HL-60 (cell line): ENCODE results near the gene HOTAIR.

Experiments used
- DNase-seq, 2 experiments: peaks; one replicate each; pipeline ENCODE4 v3.0.0-alpha.2; 2010 to 2020; ENCODE audit warnings: low read depth in 1 of 2, low spot score in 1 of 2
- H3K27ac ChIP-seq: fragments of 250-450 bp; sonication (Bioruptor Pico); replicated peaks from 2 replicates; pipeline ENCODE4 v1.5.1; 2020; ENCODE audit warnings: mild to moderate bottlenecking, moderate library complexity
- H3K27me3 ChIP-seq: fragments of 250-450 bp; sonication (Bioruptor Pico); 2 replicates; pipeline ENCODE4 v1.5.1; 2021; ENCODE audit warnings: mild to moderate bottlenecking, moderate library complexity; ENCODE audit not compliant: insufficient read depth, poor library complexity, severe bottlenecking
- H3K4me3 ChIP-seq: replicated peaks from 2 replicates; pipeline ENCODE4 v1.5.1; 2011; ENCODE audit warnings: mild to moderate bottlenecking, control low read depth, low read length; ENCODE audit not compliant: insufficient read depth
- GABPA ChIP-seq: IDR thresholded peaks from 2 replicates; pipeline ENCODE4 v1.6.1; 2012; ENCODE audit warnings: low read depth
- POLR2AphosphoS5 ChIP-seq: IDR thresholded peaks from 2 replicates; pipeline ENCODE4 v1.6.1; 2012; ENCODE audit warnings: low read depth
- REST ChIP-seq: IDR thresholded peaks from 2 replicates; pipeline ENCODE4 v1.6.1; 2012; ENCODE audit warnings: low read depth; ENCODE audit not compliant: insufficient replicate concordance
- SPI1 ChIP-seq: IDR thresholded peaks from 2 replicates; pipeline ENCODE4 v1.6.1; 2012; ENCODE audit warnings: low read depth, mild to moderate bottlenecking, borderline replicate concordance
- TF ChIP-seq, protein P1 (sequence below): IDR thresholded peaks from one replicate; pipeline ENCODE4 v1.5.1; 2011; ENCODE audit warnings: low read length, control low read depth, inconsistent platforms; ENCODE audit not compliant: insufficient read depth

The HOTAIR gene

DNA sequence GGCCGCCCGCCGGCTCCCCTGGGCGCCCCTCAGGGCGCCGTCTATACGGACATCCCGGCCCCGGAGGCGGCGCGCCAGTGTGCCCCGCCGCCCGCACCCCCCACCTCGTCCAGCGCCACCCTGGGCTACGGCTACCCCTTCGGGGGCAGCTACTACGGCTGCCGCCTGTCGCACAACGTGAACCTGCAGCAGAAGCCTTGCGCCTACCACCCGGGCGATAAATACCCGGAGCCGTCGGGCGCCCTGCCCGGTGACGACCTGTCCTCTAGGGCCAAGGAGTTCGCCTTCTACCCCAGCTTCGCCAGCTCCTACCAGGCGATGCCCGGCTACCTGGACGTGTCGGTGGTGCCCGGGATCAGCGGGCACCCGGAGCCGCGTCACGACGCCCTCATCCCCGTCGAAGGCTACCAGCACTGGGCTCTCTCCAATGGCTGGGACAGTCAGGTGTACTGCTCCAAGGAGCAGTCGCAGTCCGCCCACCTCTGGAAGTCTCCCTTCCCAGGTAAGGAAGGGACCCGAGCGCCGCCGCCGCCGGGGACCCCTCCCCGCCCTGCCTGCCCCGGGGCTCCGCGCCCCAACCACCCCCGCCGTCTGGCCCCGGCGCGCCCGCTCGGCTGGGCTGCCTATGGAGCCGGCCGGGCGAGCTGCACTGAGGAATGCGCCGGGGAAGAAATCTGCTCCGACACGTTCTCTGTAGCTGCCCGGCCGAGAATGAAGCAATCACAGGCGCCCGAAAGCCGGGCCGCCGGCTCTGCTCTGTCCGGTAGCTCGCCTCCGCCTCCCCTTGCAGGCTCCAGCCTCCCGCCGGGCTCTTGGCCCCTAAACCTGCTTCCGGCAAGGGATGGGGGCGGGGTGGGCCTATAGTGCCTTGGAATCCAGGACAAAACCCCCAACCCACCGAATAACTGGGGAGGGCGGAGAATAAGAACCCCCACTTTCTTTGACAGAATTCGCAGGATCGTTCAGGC is 35.3 kb downstream of the HOTAIR start:
- TF ChIP-seq SPI1 (no peak), REST (no peak), POLR2AphosphoS5 (no peak), GABPA (no peak)
- TF ChIP-seq, protein P1, sequence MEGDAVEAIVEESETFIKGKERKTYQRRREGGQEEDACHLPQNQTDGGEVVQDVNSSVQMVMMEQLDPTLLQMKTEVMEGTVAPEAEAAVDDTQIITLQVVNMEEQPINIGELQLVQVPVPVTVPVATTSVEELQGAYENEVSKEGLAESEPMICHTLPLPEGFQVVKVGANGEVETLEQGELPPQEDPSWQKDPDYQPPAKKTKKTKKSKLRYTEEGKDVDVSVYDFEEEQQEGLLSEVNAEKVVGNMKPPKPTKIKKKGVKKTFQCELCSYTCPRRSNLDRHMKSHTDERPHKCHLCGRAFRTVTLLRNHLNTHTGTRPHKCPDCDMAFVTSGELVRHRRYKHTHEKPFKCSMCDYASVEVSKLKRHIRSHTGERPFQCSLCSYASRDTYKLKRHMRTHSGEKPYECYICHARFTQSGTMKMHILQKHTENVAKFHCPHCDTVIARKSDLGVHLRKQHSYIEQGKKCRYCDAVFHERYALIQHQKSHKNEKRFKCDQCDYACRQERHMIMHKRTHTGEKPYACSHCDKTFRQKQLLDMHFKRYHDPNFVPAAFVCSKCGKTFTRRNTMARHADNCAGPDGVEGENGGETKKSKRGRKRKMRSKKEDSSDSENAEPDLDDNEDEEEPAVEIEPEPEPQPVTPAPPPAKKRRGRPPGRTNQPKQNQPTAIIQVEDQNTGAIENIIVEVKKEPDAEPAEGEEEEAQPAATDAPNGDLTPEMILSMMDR = no peak
- Histone ChIP-seq H3K27me3 (peaks cover 80% of the 10 kb centered on the region), H3K27ac (no peak overlapping the region), H3K4me3 (no peak overlapping the region)
- no peak for DNase-seq

DNA sequence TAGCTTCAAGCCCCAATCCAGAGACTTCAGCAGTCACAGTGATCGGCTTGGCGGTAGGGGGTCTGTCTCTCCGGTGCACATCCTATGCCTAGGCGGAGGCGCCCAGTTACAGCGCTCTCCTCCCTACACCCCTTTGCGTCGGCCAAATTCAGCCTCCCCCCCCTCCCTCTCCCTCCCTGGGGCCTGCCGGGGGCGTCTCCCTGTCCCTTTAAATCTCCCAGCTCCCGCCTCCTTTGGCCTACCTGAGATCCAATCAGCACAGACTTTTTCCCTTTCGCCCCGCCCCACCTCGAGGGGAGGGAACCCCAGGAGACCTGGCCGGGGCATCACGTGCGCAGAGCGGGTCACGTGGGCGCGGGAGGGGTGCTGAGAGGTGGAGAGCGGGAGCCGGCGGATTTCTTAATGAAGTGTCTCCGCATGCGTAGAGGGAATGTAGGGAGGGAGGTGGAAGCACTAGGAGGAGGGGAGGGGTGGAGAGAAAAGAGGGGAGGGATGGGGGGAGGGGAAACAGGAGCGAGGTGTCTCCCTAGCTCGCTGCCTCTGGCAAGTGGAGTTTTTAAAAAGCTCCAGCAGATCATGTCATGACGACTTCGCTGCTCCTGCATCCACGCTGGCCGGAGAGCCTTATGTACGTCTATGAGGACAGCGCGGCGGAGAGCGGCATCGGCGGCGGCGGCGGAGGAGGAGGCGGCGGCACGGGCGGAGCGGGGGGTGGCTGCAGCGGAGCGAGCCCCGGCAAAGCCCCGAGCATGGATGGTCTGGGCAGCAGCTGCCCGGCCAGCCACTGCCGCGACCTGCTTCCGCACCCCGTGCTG is 36.2 kb downstream of the HOTAIR start, which contains the start of gene HOXC13:
HOXC13 (plus strand) TSS at position 506 of the 815 bp plus-strand sequence; CDS start at position 582, 76 bp downstream.
- TF ChIP-seq POLR2AphosphoS5 (no peak), SPI1 (no peak), REST (no peak), GABPA (no peak)
- TF ChIP-seq, protein P1 = no peak
- no peak for DNase-seq
- no peak within 1 kb of the TSS for H3K4me3 ChIP-seq

DNA sequence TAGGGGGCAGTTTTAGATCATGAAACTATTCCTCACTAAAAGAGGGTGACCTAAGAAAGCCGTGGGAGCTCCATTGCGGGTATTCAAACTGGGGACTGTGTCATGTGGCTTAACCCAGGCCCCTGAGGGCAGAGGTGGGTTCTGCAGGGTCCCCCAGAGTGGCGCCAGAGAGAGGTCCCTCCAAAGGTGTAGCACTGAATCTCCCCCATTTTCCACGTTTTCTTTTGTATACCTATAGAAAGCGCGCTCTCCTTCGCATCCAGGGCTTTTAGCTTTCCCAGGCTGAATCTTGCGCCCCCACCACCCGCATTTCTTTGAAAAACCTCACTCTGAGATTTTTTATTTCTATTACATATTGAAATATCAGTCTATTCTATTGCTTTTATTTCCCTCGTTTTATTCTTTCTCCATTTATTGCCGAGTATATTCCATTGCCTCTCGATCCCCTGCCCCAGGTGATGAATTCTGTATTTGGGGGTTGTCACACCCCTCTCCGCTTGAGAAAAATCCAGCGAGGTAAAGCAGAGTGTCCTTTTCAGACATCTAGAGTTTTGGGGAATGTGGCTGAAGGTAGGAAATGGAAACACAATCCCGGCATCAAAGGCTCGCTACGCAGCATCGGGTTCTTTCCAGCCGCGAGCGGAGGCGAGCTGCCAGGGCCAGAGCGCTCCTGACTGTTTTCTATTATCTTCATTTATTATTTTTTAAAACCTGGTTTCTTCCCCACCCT is 37.0 kb downstream of the HOTAIR start:
- no peak overlapping the region for H3K27ac ChIP-seq
- no peak overlapping the region for H3K4me3 ChIP-seq
- peaks cover 78% of the 10 kb centered on the region for H3K27me3 ChIP-seq
- DNase-seq = no peak
- TF ChIP-seq POLR2AphosphoS5 (no peak), REST (no peak), SPI1 (no peak), GABPA (no peak)
- TF ChIP-seq, protein P1 = no peak

More for the DNA sequence above, 36.2 kb downstream of the HOTAIR start, which contains the start of gene HOXC13:
- H3K27ac ChIP-seq = no peak within 1 kb of the TSS
- peaks cover 80% of the 10 kb centered on the region for H3K27me3 ChIP-seq
